ENCODE data around the gene HK3.

HK3 gene

DNA sequence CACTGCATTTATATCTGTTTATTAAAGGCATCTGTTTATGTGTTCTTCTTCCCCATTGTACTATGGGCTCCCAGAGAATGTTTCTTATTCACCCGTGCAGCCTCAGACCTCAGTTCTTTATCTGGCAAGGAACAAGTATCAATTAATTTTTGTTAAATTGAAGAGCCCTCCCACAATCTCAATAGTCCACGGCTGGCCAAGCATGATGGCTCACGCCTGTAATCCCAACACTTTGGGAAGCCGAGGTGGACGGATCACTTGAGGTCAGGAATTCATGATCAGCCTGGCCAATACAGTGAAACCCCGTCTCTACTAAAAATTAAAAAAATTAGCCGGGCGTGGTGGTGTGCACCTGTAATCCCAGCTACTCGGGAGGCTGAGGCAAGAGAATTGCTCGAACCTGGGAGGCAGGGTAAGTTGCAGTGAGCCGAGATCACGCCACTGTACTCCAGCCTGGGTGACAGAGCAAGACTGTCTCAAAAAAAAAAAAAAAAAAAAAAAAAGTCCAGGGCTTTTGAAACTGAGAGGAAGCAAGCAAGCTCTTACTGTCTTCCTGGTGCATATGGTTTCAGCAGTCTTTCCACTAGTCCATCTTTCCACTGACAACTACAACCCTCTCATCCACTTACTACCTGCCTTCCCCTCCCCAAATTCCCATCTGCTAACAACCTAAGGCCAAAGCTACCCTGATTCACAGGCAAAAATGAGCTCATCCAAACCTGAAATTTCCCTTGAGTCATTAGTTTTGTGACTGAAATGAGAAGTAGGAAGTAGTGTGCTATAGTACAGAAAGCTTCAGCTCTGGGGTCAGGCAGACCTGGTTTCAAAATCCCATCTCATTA is 2.3 kb upstream of the HK3 start:
- no peak for DNase-seq

DNA sequence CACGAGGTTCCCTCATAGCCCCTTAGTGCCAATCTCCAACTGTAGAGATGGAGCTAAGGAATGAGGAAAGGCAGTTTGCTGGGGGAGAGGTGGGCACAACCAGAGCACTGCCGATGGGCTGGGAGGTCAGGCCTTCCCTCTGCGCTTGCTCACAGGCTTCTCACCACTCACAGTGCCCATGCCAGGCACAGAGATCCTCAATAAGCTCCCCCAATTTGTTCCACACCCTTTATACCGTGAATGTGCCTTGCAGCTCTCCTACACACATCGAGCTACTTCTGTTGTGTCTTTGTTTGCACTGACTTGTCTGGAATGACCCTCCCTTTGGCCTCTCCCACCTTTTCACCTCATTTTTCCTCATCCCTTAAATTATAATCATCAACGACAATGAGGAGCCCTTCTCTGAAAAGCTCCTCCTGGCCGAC is 1.6 kb upstream of the HK3 start:
- DNase-seq: no peak

DNA sequence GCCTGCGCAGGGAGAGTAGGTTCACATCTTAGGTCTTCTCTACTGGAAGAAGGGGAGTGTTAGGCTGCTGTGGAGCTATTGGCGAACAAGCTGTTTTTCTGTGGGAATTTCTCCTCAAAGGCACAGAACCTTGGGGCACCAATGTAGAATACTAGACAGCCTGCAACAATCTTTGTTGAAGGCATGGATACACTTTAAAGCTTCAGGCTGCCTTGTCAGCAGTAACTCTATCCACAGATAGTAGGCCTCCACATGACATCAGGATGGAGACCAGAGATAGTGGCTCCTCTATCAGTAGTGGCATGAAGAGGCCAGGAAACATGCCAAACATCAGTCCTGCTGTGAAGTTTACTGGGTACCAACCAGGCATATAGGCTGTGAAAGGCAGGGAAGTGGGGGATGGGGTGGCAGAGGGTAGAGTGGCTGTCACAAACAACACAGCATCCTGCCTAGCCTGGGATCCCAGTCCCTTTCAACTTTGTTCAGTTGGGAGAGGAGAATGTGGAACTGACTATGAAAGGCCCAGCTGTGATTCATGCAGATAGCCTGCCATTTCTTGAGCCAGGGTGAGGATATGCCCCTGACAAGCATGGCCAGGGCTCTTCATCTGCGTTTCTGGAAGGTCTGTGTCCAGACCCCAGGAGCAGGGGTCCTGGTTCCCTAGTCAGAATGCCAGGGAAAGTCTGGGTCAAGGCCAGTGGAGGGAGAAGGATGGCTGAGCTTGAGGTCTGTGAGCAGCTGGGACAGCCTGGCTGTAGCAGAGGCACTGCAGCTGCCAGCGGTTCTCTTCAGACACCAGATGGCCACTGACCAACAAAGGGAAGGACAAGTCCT is 1.0 kb upstream of the HK3 start:
- no peak for DNase-seq

DNA sequence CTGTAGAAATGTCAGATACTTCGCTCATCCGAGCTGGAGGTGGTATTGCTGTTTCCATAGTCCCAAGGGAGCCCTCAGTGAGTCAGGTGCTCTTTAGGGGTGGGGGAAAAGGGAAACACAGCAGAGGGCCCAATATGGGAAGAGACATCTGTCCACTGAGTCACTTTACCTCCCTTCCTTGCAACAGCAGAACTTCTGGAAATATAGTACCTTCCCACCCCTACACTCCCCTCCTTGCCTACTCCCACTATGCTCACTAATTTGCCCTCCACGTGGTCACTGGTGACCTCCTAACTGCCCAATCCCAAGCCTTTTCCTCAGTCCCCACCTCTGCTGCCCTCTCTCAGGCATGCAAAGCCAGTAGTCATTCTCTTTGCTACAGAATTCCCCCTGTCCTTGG is 1.9 kb downstream of the HK3 start:
- DNase-seq: no peak

DNA sequence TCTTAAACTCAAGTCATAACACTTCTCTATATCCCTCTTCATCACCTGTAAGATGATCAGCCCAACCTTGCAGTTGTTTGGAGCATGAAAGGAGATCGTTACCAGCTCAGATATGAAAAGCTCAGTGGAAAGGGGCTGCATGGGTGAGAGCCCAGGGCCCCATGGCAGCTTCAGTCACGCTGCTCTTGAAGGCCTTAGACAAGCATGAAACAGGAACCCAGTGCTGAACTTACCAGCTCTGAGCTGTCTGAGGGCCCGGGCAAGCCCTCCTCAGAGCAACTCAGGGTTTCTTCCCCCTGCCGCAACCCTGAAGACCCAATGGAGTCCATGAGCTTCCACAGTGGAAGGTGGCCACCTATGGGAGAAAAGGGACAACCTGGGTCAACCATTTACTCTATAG is 3.3 kb downstream of the HK3 start:
- no peak for DNase-seq

DNA sequence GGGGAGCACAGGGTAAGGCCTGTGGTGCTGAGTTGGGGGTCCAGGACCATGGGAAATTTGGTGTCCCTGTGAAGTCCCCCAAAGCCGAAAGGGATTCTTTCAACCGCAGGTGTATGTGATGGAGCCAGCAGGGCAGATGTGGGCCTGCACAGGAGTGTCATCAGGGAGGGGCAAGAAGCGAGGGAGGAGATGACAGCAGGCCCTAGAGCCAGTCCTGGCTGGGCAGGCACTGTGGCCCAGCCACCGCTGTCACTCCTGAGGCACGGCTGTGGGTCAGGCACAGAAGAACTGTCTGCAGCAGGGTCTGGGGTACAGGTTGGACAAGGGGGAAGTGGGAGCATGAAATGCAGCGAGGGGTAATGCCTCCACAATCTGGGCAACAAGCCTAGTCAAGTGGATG is 4.8 kb downstream of the HK3 start:
- no peak for DNase-seq

DNA sequence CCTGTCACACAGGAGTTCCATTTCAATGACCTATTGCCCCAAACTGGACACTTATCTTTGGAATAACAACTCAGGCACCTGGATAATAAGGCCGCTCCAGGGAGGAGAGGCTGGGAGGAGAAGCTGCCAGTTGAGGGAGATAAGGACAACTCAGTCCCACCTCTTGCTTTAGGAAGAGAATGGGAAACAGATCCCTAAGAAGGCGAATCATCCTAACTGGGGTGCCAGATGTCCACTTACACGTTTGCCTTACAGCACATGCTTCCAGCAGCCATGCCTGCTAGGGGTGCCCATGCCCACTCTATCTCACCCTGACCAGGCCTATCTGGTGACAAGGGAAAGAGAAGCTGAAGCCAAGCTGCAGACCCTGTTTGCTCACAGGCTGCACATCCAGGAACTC is 6.5 kb downstream of the HK3 start:
- no peak for DNase-seq

DNA sequence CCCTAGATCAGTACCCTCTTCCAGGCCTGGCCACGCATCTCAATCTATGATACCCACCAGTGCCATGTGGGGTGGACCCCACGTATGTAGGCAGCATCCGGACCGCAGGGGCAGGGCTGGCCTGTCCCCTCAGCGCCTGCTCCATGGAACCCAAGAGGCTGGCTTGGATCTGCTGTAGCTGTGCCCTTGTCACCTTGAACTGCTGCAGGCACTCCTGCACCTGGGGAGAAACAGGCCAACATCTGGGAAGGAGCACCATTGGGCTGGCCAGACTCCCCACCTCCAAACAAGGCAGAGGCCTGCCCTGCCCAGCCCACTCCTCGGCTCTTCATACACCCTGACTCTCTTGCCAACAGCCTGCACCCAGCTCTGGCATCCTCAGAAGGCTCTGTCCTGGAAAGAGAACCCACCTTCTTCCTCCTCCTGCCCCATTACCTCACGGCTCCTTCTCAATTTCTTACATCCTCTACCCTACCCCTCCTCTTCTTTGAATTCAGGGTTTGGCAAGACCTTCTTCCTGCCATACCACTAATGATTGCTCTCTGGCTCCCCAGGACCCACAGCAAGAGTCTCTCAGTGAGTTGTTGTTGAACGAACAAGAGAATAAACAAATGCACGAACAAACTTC is 7.7 kb downstream of the HK3 start:
- DNase-seq: no peak

DNA sequence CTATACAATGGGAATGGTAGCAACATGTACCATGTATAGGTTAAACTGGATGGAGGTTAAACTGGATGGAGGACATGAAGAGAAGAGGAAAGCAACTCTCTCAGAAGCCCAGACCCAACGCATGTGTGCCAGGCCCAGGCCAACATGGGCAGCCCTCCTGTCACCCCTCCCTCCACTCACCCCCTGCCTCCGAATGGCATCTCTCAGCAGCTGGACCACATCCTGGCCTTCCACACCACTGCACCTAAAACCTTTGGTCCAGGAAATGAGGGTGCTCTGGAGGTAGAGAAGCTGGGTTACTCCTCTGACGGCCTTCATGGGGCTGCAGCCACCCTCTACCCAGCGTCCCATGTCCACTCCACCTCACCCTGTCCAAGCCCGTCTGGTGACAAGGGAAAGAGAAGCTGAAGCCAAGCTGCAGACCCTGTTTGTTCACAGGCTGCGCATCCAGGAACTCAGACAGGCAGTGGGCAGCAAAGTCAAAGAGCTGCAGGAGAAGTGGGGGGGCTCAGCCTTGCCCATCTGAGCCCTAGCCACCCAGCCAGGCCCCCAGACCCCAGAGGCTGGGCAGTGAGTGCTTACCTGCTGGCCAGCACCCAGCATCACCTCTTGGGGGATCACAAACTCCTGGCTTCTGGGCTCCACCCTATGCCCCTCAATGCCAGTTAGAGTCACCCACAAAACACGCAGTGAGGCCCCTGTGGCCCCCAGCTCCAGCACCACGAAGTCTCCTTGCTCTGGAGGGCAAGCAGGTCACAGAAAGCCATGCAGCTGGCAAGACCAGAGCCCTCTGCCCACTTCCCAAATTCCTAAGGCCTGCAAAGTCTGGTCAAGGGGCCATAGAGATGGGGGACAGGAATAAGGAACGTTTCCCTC is 8.5 kb downstream of the HK3 start:
- no peak for DNase-seq

DNA sequence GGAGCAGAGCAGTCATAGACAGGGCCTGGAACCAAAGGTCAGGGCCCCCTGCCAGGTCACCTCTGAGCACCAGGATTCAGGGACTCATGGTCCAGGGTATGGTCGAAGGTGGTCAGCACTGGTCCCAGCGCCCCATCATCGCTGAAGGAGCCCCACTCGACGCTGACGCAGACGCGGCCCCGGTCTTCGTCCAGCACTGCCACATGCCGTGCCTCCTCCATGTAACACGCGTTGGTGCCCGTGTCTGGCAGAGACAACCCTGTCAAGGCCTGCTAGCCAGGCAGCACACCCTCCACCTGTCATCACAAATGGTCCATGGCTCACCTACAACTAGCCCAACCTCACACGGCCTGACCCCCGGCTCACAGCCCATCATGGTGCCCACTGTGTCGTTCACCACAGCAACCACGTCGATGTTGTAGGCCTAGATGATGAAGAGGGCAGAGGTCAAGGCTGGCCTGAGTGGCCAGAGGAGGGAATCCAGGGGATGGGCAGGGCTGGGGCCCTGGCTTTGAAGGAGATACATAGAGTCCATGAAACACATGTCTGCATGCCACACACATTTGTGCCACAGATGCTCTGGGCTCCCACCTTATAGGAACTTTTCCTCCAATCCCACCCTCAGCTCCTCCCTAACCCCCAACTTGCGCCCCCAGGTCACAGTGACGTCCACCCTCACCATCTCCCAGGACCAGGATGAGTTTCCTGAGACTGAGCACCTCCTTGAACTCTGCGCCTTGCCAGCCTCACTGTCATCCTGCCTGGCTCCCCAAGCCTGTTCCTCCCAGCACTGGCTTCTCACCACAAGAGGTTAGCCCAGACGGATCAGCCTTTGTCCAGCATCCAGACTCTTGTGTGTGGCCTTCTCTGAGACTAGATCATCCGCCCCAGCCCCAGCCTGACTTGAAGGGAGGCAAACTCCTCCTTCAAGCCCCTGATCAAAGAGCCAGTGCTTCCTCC is 9.5 kb downstream of the HK3 start:
- no peak for DNase-seq

DNA sequence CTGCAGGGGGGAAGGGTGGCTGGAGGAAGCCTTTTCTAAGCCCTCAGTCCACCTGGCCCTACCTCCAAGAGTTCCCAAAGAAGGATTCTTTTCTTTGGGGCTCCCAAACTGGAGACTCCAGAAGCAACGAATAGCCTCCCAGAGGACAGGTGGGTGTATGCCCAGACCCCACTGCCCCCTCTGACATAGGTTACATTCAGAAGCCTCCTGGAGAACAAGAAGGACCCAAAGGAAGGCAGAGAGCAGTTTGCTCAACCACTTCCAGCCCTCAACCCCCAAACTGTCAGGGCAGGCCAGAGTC is 10.3 kb downstream of the HK3 start:
- DNase-seq: no peak

DNA sequence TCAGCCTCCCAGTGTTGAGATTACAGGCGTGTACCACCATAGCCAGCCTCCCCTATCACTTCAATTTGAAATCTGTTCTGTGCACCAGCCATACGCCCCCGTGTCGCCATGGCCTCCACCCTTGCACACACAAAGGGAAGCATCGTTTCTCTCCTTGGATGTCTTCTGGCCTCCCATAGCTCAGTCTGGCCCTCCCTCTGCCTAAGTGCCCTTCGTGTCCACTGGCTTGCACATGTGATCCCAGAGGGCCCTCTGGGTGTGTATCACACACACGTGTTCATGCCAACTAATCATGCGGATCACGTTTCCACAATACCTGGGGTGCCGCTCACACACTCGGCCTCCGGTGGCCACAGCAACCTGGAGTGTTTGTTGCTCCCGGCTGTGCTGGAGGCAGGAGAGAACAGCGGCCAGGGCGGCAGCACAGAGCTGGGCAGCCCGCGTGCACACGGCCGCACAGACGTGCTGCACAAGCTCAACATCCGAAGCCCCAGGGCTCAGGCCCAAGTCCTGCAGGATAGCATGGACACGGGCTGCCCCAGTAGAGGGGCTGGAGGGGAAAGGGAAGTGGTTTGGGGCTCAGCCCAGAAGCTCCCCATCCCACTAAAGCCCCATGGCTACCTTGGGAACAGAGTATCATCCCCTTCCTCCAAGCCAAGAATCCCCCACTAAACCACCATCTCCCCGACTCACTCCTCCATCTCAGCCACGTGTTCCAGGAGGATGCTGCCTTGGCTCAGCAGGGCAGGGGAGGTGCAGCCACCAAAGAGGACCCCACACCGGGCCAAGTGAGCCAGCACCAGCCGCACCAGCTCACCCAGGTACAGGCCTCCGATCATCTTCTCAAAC is 10.9 kb downstream of the HK3 start:
- DNase-seq: no peak

DNA sequence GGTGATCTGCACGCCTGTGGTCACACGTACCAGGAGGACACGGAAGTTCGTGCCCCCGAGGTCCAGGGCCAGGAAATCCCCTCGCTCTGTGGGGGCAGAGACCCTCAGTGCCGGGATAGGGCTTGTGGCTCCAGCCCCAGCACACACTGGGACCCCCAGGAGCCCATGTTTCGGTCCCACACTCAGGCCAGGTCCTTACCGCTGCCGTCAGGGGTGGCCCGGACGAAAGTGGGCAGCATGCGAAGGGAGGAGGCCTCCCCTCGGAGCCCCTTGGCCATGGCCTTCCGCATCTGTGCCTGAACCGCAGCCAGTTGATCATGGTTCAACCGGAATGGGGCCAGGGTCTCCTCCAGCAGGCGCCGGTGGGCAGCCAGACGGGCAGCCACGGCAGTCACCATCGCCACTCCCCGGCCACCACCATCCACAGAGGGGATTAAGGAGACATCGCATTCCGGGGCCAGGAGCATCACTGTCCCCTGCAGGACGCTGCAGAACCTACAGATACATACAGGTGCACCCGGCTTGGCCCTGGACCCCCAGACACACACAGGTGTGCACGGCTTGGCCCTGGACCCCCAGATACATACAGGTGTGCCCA is 11.8 kb downstream of the HK3 start:
- no peak for DNase-seq

DNA sequence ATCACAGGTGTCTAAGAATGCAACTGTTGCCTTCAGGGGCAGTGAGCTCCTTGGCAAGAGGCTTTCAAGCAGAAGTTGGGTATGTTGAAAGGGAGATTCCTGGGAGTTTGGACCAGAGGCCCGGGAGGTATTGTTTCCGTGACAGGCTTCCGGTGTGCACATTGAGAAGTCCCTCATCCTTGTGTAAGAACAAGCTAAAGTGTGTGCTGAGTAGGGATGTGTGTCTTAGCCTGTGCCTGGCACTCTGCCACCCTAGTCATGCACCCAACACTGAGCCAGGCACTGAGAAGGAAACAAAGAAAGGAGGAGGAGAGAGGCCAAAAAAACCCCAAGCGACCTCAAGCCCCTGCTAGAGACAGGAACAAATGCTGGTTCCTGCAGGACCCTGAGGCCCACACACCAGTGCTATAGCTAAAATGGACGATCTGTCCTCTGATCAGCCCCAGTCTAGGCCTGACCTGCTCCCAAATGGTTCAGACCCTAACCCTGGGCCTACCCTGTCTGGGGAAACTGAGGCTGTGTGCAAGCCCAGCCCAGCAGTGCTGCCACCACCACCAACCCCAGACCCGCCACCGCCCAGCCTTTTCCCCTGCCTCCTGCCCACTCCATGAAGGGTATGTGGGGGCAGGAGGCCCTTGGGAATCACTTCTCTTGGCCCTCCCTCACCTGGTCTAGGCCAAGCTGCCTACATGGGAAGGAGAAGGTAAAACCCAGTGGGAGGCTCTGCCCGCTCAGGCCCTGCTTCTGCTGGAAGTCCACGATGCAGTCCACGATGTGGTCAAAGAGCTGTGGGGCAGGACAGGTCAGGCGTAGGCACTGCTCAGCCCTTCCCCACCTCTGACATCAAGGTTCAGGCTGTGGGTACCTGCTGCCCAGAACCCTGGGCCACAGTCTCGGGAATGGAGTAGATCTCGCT is 12.6 kb downstream of the HK3 start:
- DNase-seq: no peak

DNA sequence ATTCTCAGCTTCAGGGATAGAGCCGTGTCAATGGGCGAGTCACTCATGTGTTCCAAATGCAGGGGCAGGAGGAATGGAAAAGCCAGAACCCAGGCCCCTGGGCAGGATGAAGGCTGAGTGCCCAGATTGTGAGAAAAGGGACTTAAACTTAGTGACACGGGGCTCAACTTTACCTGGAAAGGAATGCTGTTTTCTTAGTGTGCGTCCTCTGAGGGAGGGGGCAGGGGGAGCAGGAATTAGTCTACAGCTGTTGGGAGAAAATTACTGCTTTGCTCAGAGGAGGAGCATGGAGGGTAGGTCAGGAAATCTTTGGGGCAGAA is 14.6 kb downstream of the HK3 start:
- no peak for DNase-seq

DNA sequence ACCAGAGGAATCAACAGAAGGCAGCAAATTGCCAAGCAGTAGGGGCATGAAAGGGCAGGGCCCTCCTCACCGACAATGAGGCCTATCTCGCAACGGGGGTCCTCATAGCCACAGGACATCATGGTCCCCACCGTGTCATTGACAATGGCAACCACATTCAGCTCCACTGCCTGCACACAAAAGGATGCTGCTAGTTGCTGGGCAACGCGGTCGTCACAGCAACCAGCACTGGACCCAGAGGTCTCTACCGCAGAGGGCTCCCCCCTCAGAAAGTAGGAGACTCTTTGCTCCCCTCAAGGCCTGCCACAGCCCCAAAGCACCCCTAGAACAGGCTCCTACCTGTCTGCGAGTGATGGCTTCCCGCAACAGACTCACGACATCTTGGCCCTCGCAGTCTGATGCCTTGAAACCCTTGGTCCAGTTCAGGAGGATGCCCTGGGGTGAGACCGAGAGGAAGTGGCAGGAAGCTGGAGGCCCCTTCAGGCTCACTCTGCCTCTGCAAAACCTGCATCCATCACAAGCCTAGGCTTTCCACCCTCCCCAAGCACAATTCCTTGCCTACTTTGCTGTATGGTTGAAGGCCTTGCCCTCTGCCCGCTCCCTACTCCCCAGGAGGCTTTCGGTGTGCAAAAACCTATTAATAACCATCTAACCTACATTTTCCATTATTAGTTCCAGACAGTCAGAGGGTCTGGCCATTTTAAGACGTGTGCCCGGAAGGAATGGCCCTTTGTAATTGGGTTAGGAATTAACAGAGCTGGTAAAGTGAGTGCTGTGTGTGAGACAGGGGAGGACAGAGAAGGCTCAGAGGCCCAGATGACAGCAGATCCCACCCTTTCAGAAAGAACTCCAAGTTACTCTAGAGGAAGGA is 15.2 kb downstream of the HK3 start:
- DNase-seq: no peak

DNA sequence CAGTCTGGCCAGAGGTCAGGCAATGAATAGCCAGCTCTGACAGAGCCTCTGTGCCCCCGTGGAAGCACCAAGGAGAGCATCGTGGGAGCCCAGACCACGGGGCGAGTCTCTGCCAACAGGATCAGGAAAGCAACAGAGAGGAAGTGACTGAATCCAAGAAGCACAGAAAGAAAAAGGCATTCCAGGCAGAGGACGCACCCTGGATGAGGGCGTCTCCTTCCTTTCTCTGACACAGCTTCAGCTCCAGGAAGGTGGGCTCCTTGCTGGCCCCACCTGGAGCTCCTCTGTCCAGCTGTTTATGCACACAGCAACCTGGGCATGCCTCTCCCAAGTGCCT is 16.6 kb downstream of the HK3 start:
- no peak for DNase-seq

DNA sequence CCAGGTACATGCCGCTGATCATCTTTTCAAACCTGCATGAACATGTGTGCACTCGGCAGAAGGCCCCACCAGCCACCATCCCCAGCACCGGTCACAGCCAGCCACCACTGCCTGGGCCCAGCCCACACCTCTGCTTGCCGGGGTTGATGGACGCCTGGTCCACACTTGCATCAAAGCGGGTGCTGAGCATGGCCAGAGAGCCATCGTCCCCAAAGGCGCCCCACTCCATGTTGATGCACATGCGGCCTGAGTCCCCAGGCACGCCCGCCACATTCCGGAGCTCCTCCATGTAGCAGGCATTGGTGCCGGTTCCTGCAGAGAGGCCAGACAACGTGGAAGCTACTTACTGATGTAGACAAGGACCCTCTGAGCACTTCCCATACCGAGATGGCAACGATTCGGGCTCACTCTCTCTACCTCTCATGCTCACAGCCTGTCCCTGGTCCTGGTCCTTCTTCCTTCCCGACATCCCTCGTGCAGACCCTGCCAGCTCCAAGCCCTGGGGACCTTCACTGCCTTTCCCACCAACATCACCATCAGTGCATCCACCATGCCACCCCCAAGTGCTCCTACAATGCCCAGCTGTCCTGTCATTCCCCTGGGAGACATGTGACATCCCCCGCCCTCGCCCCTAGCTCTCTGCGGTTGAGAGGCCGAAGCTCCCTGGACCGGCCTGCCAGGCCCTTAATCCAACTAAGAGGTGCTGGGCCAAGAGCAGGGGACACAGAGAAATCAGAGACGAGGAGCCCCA is 17.2 kb downstream of the HK3 start:
- DNase-seq: no peak
